HEK293T (cell line): ENCODE measurements around the gene ENPP1.

ENCODE experiments used
- CTCF ChIA-PET: fragments of 350-600 bp; formaldehyde crosslinking; extraction: SDS; loops from one replicate; lab custom pipeline; 2021; ENCODE audit warnings: antibody characterized with exemption, inconsistent platforms; lab: Yijun Ruan, JAX
- POLR2A ChIA-PET: fragments of 350-600 bp; formaldehyde crosslinking; extraction: SDS; loops from one replicate; lab custom pipeline; 2020; ENCODE audit warnings: antibody characterized with exemption, inconsistent platforms; lab: Yijun Ruan, JAX
- DNase-seq: peaks from one replicate; pipeline ENCODE4 v3.0.0; 2012; ENCODE audit warnings: mixed read lengths; ENCODE audit errors: extremely low spot score
- ARNT ChIP-seq: fragments of 450-650 bp; IDR thresholded peaks from 2 replicates; pipeline ENCODE4 v1.6.1; 2017; ENCODE audit warnings: mild to moderate bottlenecking
- BHLHE40 ChIP-seq: fragments of 450-650 bp; IDR thresholded peaks from 2 replicates; pipeline ENCODE4 v1.6.1; 2016; ENCODE audit warnings: mild to moderate bottlenecking, moderate library complexity, borderline replicate concordance
- CTBP1 ChIP-seq: fragments of 450-650 bp; IDR thresholded peaks from 2 replicates; pipeline ENCODE4 v1.6.1; 2016; ENCODE audit warnings: borderline replicate concordance
- ELF4 ChIP-seq: fragments of 450-650 bp; IDR thresholded peaks from 2 replicates; pipeline ENCODE4 v1.6.1; 2017; ENCODE audit warnings: antibody characterized with exemption
- FOXA1 ChIP-seq: fragments of 450-650 bp; IDR thresholded peaks from 2 replicates; pipeline ENCODE4 v1.6.1; 2016; ENCODE audit warnings: mild to moderate bottlenecking
- FOXK2 ChIP-seq: fragments of 450-650 bp; IDR thresholded peaks from 2 replicates; pipeline ENCODE4 v1.6.1; 2016; ENCODE audit warnings: mild to moderate bottlenecking
- FOXM1 ChIP-seq: fragments of 450-650 bp; IDR thresholded peaks from 2 replicates; pipeline ENCODE4 v1.6.1; 2017; ENCODE audit warnings: mild to moderate bottlenecking, borderline replicate concordance
- HDGF ChIP-seq: fragments of 450-650 bp; IDR thresholded peaks from 2 replicates; pipeline ENCODE4 v1.6.1; 2017; ENCODE audit warnings: antibody characterized with exemption, borderline replicate concordance
- L3MBTL2 ChIP-seq: fragments of 450-650 bp; conservative IDR thresholded peaks from 2 replicates; pipeline ENCODE4 v1.6.1; 2016; ENCODE audit warnings: mild to moderate bottlenecking
- LEF1 ChIP-seq: fragments of 450-650 bp; IDR thresholded peaks from 2 replicates; pipeline ENCODE4 v1.6.1; 2017; ENCODE audit warnings: mild to moderate bottlenecking, borderline replicate concordance
- NFRKB ChIP-seq: fragments of 450-650 bp; IDR thresholded peaks from 2 replicates; pipeline ENCODE4 v1.6.1; 2016; ENCODE audit warnings: mild to moderate bottlenecking, moderate library complexity
- SP1 ChIP-seq: fragments of 450-650 bp; IDR thresholded peaks from 2 replicates; pipeline ENCODE4 v1.6.1; 2017
- SUZ12 ChIP-seq: fragments of 450-650 bp; IDR thresholded peaks from 2 replicates; pipeline ENCODE4 v1.6.1; 2016; ENCODE audit warnings: mild to moderate bottlenecking
- TARDBP ChIP-seq: fragments of 450-650 bp; IDR thresholded peaks from 2 replicates; pipeline ENCODE4 v1.6.1; 2016
- ZNF384 ChIP-seq: fragments of 450-650 bp; IDR thresholded peaks from 2 replicates; pipeline ENCODE4 v1.6.1; 2016
- TF ChIP-seq, protein P1 (sequence below): fragments of 450-650 bp; IDR thresholded peaks from 2 replicates; pipeline ENCODE4 v1.6.1; 2016

The ENPP1 gene

DNA sequence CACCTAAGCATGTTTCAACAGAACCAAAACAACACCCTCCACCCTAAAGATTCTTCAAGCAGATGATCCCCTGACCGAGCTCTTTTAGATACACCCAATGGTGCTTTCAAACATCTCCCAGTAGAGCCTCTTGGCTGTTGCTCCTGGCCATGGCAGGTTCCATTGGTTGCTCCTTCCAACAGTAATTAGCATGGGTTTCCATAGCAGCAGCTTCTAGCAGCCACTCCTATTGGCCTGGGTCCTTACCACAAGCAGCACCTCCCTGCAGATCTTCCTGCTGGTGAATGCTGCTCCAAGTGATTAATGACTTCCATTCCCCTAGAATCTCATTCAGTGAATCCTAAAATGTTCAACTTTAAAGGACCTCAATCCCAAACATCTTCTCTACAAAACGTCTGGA, 129.4 kb downstream of the ENPP1 start:
- DNase-seq, result no peak
- TF ChIP-seq ARNT, result no peak
- no peak for TF ChIP-seq NFRKB
- TF ChIP-seq LEF1, result no peak
- no peak for TF ChIP-seq L3MBTL2
- TF ChIP-seq FOXA1, result no peak
- no peak for TF ChIP-seq CTBP1
- TF ChIP-seq TARDBP, result no peak
- TF ChIP-seq, protein P1, sequence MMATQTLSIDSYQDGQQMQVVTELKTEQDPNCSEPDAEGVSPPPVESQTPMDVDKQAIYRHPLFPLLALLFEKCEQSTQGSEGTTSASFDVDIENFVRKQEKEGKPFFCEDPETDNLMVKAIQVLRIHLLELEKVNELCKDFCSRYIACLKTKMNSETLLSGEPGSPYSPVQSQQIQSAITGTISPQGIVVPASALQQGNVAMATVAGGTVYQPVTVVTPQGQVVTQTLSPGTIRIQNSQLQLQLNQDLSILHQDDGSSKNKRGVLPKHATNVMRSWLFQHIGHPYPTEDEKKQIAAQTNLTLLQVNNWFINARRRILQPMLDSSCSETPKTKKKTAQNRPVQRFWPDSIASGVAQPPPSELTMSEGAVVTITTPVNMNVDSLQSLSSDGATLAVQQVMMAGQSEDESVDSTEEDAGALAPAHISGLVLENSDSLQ, result no peak
- no peak for TF ChIP-seq BHLHE40
- TF ChIP-seq SUZ12, result no peak
- TF ChIP-seq ZNF384, result no peak
- TF ChIP-seq FOXK2, result no peak
- no peak for TF ChIP-seq FOXM1
- TF ChIP-seq SP1, result no peak
- TF ChIP-seq HDGF, result no peak
- TF ChIP-seq ELF4, result no peak
- POLR2A ChIA-PET, result interaction anchor here (2.1 kb wide), 1 partner anchor 14 kb away, joined by 9 read pairs; the partner anchor contains the start of gene CCN2
- CTCF ChIA-PET, result no interaction called here

GRCh38 chr6:131937703-131938631, 130.1 kb downstream of the ENPP1 start:
- ChIA-PET CTCF (no interaction called here), POLR2A (interaction anchor here (2.1 kb wide), 1 partner anchor 13 kb away, joined by 9 read pairs; the partner anchor contains the start of gene CCN2)
- DNase-seq, result no peak
- TF ChIP-seq ZNF384 (no peak), L3MBTL2 (no peak), FOXM1 (no peak), FOXK2 (no peak), SUZ12 (no peak), BHLHE40 (no peak), ARNT (no peak), FOXA1 (no peak), ELF4 (no peak), SP1 (no peak), LEF1 (no peak), NFRKB (no peak), HDGF (no peak), CTBP1 (no peak), TARDBP (no peak)
- TF ChIP-seq, protein P1, result no peak
